ENCODE results near the gene CREG2.

DNA sequence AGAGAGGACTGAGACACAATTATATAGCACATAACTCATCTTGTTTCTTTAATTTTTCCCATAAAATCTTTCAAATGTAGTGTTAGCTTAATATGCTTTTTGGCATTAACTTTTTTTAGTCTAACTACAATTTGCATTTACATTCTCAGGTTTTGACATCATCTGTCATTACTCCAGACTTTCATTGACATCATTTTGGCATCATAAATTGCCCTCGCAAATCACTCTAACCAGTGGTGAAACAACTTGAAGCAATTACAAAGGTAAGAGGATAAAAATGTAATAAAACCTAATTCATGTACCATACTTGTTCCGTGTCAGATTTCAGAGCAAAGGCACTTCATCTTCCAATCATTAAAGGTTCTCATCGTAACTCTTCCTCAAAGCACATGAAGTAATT, 46.2 kb upstream of the CREG2 start:
- TF ChIP-seq, protein P1, sequence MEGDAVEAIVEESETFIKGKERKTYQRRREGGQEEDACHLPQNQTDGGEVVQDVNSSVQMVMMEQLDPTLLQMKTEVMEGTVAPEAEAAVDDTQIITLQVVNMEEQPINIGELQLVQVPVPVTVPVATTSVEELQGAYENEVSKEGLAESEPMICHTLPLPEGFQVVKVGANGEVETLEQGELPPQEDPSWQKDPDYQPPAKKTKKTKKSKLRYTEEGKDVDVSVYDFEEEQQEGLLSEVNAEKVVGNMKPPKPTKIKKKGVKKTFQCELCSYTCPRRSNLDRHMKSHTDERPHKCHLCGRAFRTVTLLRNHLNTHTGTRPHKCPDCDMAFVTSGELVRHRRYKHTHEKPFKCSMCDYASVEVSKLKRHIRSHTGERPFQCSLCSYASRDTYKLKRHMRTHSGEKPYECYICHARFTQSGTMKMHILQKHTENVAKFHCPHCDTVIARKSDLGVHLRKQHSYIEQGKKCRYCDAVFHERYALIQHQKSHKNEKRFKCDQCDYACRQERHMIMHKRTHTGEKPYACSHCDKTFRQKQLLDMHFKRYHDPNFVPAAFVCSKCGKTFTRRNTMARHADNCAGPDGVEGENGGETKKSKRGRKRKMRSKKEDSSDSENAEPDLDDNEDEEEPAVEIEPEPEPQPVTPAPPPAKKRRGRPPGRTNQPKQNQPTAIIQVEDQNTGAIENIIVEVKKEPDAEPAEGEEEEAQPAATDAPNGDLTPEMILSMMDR (IDR thresholded peaks at IDR 0.05; ENCODE audit: low read length), result no peak
- TF ChIP-seq EZH2 (optimal IDR thresholded peaks at IDR 0.05; ENCODE audit: low read depth, low read length), result no peak
